ENCODE data around the gene ZNF185. TPM values are rescaled to one million over a fixed set of nuclear protein-coding genes. Genes with fewer than 3 reads are reported as not detected.

ZNF185 gene
- total and polyA plus RNA-seq, 9 of the 15 experiments (the other 6 are each of a cell fraction or from before 2014, with no cell fraction given) = 0.08 to 1.1 (median 0.22) TPM

DNA sequence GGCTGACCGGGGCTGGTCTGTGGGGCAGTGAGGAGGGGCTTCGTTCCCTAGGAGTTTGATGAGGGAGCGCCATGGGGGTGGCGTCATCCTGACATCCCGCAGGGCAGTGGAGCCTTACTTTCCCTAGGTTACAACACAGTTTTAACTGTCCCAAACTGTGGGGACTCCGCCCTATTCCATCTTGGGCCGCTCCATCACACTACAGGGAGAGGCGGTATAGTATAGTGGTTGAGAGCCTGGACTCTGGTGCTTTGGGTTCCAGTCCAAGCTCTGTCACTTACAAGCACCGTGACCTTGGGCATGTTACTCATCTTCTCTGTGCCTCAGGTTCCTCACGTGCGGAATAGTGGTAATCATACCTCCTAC is 44.2 kb downstream of the ZNF185 start:
- in situ Hi-C loops (cut with MboI) = loop anchor here (10.0 kb wide), 1 partner anchor 723 kb away; no protein-coding TSS in a partner anchor
- Histone ChIP-seq H3K9ac (ENCODE audit: insufficient read depth in 1 of 2, low read depth in 2 of 2, low read length in 2 of 2) (peak overlapping the region; percentile 77 to 95), H2AFZ (ENCODE audit: low read depth, low read length) (peak overlapping the region; percentile 96), H3K4me3 (peak overlapping the region; percentile 52), H3K79me2 (ENCODE audit: control insufficient read depth, insufficient read depth, low read length) (no peaks in the 10 kb centered on the region), H4K20me1 (replicated peaks; ENCODE audit: control insufficient read depth, insufficient read depth, low read length) (no peaks in the 10 kb centered on the region), H3K27ac (ENCODE audit: extremely low read depth, low read depth, low read length) (peak overlapping the region; percentile 82), H3K4me1 (replicated peaks in 1 of 2; ENCODE audit: control insufficient read depth in 2 of 2, insufficient read depth in 2 of 2, low read length in 2 of 2) (peaks cover 2 to 6% of the 10 kb centered on the region in 2 experiments; a peak in 4 of 5 replicates), H3K4me2 (ENCODE audit: insufficient read depth, low read length) (peak overlapping the region; percentile 79), H3K9me3 (replicated peaks; ENCODE audit: control insufficient read depth, insufficient read depth, low read depth, low read length) (no peaks in the 10 kb centered on the region), H3K9me1 (ENCODE audit: control insufficient read depth, insufficient read depth, low read length) (no peaks in the 10 kb centered on the region), H3K36me3 (ENCODE audit: control insufficient read depth, insufficient read depth, low read length) (no peaks in the 10 kb centered on the region), H3K27me3 (ENCODE audit: control insufficient read depth in 2 of 2, insufficient read depth in 2 of 2, low read length in 2 of 2) (no peaks in the 10 kb centered on the region)
- ChIA-PET CTCF (ENCODE audit: low intra/inter-chr PET ratio) (interaction anchor here (1.0 kb wide), 1 partner anchor 1005 kb away, joined by 5 read pairs; no protein-coding TSS in a partner anchor), POLR2A (interaction anchor here (0.7 to 1.1 kb wide), 2 partner anchors 1005 to 1828 kb away, joined by 3 to 8 read pairs; no protein-coding TSS in a partner anchor)
- peak; percentile 41 for ATAC-seq
- no peak for FAIRE-seq
- peak; percentile 6; the same call in 1 of the 2 replicates for TF ChIP-seq RBFOX2 (IDR thresholded peaks at IDR 0.05; ENCODE audit: low read depth, low read length)
- TF ChIP-seq, protein P1, sequence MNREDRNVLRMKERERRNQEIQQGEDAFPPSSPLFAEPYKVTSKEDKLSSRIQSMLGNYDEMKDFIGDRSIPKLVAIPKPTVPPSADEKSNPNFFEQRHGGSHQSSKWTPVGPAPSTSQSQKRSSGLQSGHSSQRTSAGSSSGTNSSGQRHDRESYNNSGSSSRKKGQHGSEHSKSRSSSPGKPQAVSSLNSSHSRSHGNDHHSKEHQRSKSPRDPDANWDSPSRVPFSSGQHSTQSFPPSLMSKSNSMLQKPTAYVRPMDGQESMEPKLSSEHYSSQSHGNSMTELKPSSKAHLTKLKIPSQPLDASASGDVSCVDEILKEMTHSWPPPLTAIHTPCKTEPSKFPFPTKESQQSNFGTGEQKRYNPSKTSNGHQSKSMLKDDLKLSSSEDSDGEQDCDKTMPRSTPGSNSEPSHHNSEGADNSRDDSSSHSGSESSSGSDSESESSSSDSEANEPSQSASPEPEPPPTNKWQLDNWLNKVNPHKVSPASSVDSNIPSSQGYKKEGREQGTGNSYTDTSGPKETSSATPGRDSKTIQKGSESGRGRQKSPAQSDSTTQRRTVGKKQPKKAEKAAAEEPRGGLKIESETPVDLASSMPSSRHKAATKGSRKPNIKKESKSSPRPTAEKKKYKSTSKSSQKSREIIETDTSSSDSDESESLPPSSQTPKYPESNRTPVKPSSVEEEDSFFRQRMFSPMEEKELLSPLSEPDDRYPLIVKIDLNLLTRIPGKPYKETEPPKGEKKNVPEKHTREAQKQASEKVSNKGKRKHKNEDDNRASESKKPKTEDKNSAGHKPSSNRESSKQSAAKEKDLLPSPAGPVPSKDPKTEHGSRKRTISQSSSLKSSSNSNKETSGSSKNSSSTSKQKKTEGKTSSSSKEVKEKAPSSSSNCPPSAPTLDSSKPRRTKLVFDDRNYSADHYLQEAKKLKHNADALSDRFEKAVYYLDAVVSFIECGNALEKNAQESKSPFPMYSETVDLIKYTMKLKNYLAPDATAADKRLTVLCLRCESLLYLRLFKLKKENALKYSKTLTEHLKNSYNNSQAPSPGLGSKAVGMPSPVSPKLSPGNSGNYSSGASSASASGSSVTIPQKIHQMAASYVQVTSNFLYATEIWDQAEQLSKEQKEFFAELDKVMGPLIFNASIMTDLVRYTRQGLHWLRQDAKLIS (CRISPR knock-in tag; IDR thresholded peaks at IDR 0.05) = 0 out of 2 replicates have a peak, but pooled peaks have one; percentile 6
- no peak for TF ChIP-seq KDM4B (IDR thresholded peaks at IDR 0.05; ENCODE audit: borderline replicate concordance in 2 of 2, low read depth in 1 of 2)
- 56% methylated on average over 9 of the region's 11 CpGs for WGBS (ENCODE audit: insufficient coverage, low coverage, missing lambda C conversion rate)
- DNase-seq (ENCODE audit: extremely low read depth in 1 of 4, low spot score in 3 of 4) = peak in 2 of 4 experiments; percentile 18 to 26
- intact Hi-C loops (cut with micrococcal nuclease) = no loop called here
- no TSS peak for BruUV-seq (replicated peaks)
